ENCODE data around the gene OTUD3. TPM values are rescaled to one million over a fixed set of nuclear protein-coding genes. Genes with fewer than 3 reads are reported as not detected.

OTUD3 gene
- total and polyA plus RNA-seq, 2 of the 13 experiments (the other 11 are each of a cell fraction or from before 2014, with no cell fraction given) = 5.2 to 7.5 TPM

- TF ChIP-seq GZF1 (CRISPR knock-in tag; IDR thresholded peaks at IDR 0.05) = no peak
- no peak for TF ChIP-seq CSRNP1 (CRISPR knock-in tag; IDR thresholded peaks at IDR 0.05)
- no peak for TF ChIP-seq KLF12 (CRISPR knock-in tag; IDR thresholded peaks at IDR 0.05; ENCODE audit: borderline replicate concordance)
- no peak for TF ChIP-seq SMYD3 (CRISPR knock-in tag; IDR thresholded peaks at IDR 0.05)
- no peak for TF ChIP-seq ZNF83 (CRISPR knock-in tag; IDR thresholded peaks at IDR 0.05; ENCODE audit: borderline replicate concordance)
- no peak; the same call in 1 of the 2 replicates for TF ChIP-seq CHD4 (IDR thresholded peaks at IDR 0.05; ENCODE audit: borderline replicate concordance, low read length)
- no peak for TF ChIP-seq ZNF770 (CRISPR knock-in tag; IDR thresholded peaks at IDR 0.05)
- TF ChIP-seq BRF2 (CRISPR knock-in tag; IDR thresholded peaks at IDR 0.05) = no peak
- TF ChIP-seq IRF1 (CRISPR knock-in tag; IDR thresholded peaks at IDR 0.05; ENCODE audit: low read depth) = no peak
- TF ChIP-seq ZFX (CRISPR knock-in tag; IDR thresholded peaks at IDR 0.05; ENCODE audit: low read depth) = peak; percentile 50; the same call in 1 of the 2 replicates
- no peak for TF ChIP-seq DNMT3B (CRISPR knock-in tag; conservative IDR thresholded peaks at IDR 0.05)
- TF ChIP-seq NFATC3 (CRISPR knock-in tag; IDR thresholded peaks at IDR 0.05) = no peak
- no peak for TF ChIP-seq ZNF431 (CRISPR knock-in tag; IDR thresholded peaks at IDR 0.05; ENCODE audit: borderline replicate concordance, low read depth)
- no peak for TF ChIP-seq GLI4 (CRISPR knock-in tag; IDR thresholded peaks at IDR 0.05; ENCODE audit: borderline replicate concordance)
- peak; percentile 76 for TF ChIP-seq PRDM10 (CRISPR knock-in tag; IDR thresholded peaks at IDR 0.05; ENCODE audit: low read depth)
- peak; percentile 56 for TF ChIP-seq RBFOX2 (IDR thresholded peaks at IDR 0.05; ENCODE audit: low read depth, low read length)
- TF ChIP-seq SAP130 (CRISPR knock-in tag; IDR thresholded peaks at IDR 0.05; ENCODE audit: low read depth) = peak; percentile 68
- no peak for TF ChIP-seq RAD51 (IDR thresholded peaks at IDR 0.05; ENCODE audit: borderline replicate concordance)
- TF ChIP-seq HNRNPK (IDR thresholded peaks at IDR 0.05; ENCODE audit: low read depth, low read length, poor library complexity, severe bottlenecking) = no peak
- no peak for TF ChIP-seq ZNF329 (CRISPR knock-in tag; IDR thresholded peaks at IDR 0.05; ENCODE audit: low read depth)
These were observed 43.3 kb downstream of the OTUD3 start (continued) for GRCh38 chr1:19925342-19926070.
